LNCAP (cell line): ENCODE data around the gene PPM1J.

Source experiments
- CTCF ChIP-seq: fragments of 450-650 bp; IDR thresholded peaks from 2 replicates; pipeline ENCODE4 v1.5.1; 2017; ENCODE audit warnings: mild to moderate bottlenecking

PPM1J gene

DNA sequence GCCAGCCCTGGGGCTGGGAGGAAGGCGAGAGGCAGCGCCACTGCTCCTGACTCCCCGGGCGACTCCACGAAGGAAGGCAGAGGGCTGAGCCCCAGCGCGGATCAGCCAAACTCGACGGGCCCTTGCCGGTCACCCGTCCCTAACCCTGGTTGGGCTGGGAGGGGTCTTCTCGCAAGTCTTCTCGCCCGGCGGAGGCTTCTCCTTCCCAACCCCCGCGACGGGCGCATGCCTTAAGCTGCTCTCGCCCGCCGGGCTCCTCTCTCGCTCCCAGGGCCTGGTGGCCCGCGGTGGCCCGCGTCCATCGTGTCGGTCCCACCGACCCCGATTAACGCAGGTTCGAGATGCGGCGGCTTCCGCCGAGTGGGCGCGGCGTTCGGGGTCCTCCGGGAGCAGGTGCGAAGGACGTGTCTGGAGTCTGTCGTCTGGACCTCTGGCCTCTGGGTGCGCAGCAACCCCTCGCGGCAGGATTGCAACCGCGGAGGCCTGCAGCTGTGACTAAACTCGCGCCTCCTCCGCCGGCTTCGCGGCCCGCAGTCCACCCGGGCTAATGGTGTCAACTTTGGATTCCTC, 29.0 kb upstream of the PPM1J start:
- TF ChIP-seq CTCF = no peak

- no peak for TF ChIP-seq CTCF
Observed at GRCh38 chr1:112743174-112744008, 28.3 kb upstream of the PPM1J start.

DNA sequence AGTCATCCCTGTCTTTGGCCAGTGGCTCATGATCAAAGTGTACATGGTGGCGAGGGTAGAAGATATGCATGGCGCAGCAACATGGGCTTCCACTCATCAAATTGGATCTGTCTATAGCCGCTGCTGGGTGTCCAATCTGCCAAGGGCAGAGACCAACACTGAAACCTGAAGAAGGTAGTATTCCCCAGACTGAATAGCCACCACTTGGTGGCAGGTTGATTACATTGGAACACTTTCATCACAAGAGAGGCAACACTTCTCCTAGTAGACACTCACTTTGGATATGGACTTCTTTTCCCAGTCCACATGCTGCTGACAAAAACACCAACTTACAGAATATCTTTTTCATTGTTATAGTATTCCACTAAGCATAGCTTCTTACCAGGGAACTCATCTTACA, 22.4 kb upstream of the PPM1J start:
- no peak for TF ChIP-seq CTCF

DNA sequence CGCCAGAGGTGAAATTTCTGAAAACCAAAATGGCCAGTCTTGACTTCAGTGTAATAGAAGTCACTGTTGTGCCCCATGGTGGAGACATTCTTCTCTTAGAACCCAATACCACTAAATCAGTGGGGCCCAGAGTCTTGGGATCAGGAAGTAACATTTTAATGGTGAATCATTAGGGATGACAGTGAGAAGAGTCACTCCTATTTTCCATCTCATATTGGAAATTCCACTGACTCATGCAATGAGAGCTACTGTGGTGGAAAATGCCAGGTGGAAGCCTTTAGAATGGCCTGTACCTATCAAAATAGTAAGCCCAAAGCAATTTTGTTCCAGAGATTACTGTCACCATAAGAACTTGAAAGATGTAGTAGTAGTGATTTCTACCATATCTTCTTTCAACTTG, 20.6 kb upstream of the PPM1J start:
- TF ChIP-seq CTCF = no peak

DNA sequence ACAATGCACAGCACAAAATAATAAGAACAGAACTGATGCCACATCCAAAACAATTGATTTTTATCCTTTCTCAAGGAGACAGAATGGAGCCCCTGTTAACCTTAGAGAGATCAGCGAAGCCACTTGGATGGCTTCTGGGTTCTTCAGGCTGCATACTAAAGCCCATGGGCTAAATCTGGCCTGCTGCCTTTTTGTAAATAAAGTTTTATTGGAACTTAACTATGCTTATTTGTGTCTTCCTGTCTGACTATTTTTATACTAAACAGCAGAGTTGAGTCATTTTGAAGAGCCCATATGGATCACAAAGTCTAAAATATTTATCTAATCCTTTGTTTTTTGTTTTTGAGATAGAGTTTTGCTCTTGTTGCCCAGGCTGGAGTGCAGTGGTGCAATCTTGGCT, 16.3 kb upstream of the PPM1J start:
- no peak for TF ChIP-seq CTCF

- TF ChIP-seq CTCF = no peak
Observed at GRCh38 chr1:112729909-112730308, 14.8 kb upstream of the PPM1J start.

GRCh38 chr1:112727716-112728115, 12.6 kb upstream of the PPM1J start:
- TF ChIP-seq CTCF = no peak
